Pulmonary artery endothelial cell (primary cell): Measurements from ENCODE around the gene HMMR. TPM values are rescaled to one million over a fixed set of nuclear protein-coding genes. Genes with fewer than 3 reads are reported as not detected.
"Not testable (repeated sequence)": the region's sequence is repeated elsewhere in the genome, so short reads cannot be mapped to it uniquely, and the experiment has no call there.

Source experiments
- DNase-seq: peaks from one replicate; pipeline ENCODE4 v3.0.0-alpha.2; 2011; ENCODE audit warnings: low read depth, low spot score
- total RNA-seq: library from RNA; depleted of rRNA; stranded (reverse); fragments of >200 nt; gene quantifications from 2 replicates; pipeline ENCODE4 v1.2.3, GENCODE V29; 2014

HMMR gene
- total RNA-seq = 17.9 and 59.8 TPM in 2 replicates

GRCh38 chr5:163460562-163461171 lies at the start of gene HMMR:
Gene HMMR (plus strand): TSS chr5:163460632. CDS start chr5:163460693, 61 bp downstream.
- no peak for DNase-seq

- not testable (repeated sequence) for DNase-seq
These were observed 44.8 kb upstream of the HMMR start for GRCh38 chr5:163415673-163416072.

- DNase-seq = no peak
These were observed 35.6 kb upstream of the HMMR start for GRCh38 chr5:163424836-163425235.

GRCh38 chr5:163426128-163426527 lies 34.3 kb upstream of the HMMR start:
- not testable (repeated sequence) for DNase-seq

- DNase-seq = no peak
These were observed 27.9 kb upstream of the HMMR start for GRCh38 chr5:163432544-163432943.

- DNase-seq = no peak
These were observed 27.2 kb upstream of the HMMR start for GRCh38 chr5:163433271-163433670.

- peak; percentile 77 for DNase-seq
These were observed 26.0 kb upstream of the HMMR start for GRCh38 chr5:163434401-163434866.

GRCh38 chr5:163436515-163436914 lies 23.9 kb upstream of the HMMR start:
- no peak for DNase-seq

- no peak for DNase-seq
These were observed 23.5 kb upstream of the HMMR start for GRCh38 chr5:163437011-163437308.

- peak; percentile 88 for DNase-seq
These were observed 22.9 kb upstream of the HMMR start, which contains the start of gene CCNG1 for GRCh38 chr5:163437309-163438182. Gene CCNG1 (plus strand): TSS chr5:163437595. CDS start chr5:163439257, 1,662 bp downstream.

GRCh38 chr5:163439092-163439425 lies 21.4 kb upstream of the HMMR start:
- DNase-seq = no peak

- no peak for DNase-seq
These were observed 19.5 kb upstream of the HMMR start for GRCh38 chr5:163440954-163441353.

GRCh38 chr5:163444526-163444925 lies 15.9 kb upstream of the HMMR start:
- no peak for DNase-seq

GRCh38 chr5:163445345-163445744 lies 15.1 kb upstream of the HMMR start:
- no peak for DNase-seq

- DNase-seq = no peak
These were observed 13.2 kb upstream of the HMMR start for GRCh38 chr5:163447191-163447590.

GRCh38 chr5:163447875-163448274 lies 12.6 kb upstream of the HMMR start:
- no peak for DNase-seq

- DNase-seq = no peak
These were observed 11.9 kb upstream of the HMMR start for GRCh38 chr5:163448491-163448890.

GRCh38 chr5:163451489-163451888 lies 8.9 kb upstream of the HMMR start:
- no peak for DNase-seq

GRCh38 chr5:163453705-163454104 lies 6.7 kb upstream of the HMMR start:
- no peak for DNase-seq

- not testable (repeated sequence) for DNase-seq
These were observed 5.0 kb upstream of the HMMR start for GRCh38 chr5:163455406-163455805.

- no peak for DNase-seq
These were observed 4.3 kb upstream of the HMMR start for GRCh38 chr5:163456029-163456589.

GRCh38 chr5:163456840-163457239 lies 3.6 kb upstream of the HMMR start:
- no peak for DNase-seq
